Right lobe of liver (tissue), 4 donors: ENCODE measurements around the gene HGD.

ENCODE experiments used
- CTCF ChIP-seq, 4 donors: fragments of 200-600 bp in 3 of 4; fragments of 450-650 bp in 1 of 4; IDR thresholded peaks; one replicate each; pipeline versions ENCODE4 v1.5.1 to v1.8.0; 2016 to 2022; ENCODE audit warnings: antibody characterized with exemption in 4 of 4, mild to moderate bottlenecking in 2 of 4
- POLR2A ChIP-seq: fragments of 450-650 bp; IDR thresholded peaks from one replicate; pipeline ENCODE4 v1.6.1; 2017; ENCODE audit warnings: antibody characterized with exemption, mild to moderate bottlenecking
- donor health status: DM: no; HTN: no; CAD: no.
- donor health status: DM: no; HTN: no; CAD: no.
- donor health status: DM: no; HTN: yes; CAD: no.

GRCh38 chr3:120596116-120596852 is 85.8 kb downstream of the HGD start, which contains the start of gene NDUFB4:
- no peak for TF ChIP-seq CTCF (IDR thresholded peaks at IDR 0.05)
- TF ChIP-seq POLR2A: peak; percentile 74
